Fibroblast of villous mesenchyme (primary cell): Measurements from ENCODE around the gene ING4. TPM values are rescaled to one million over a fixed set of nuclear protein-coding genes. Genes with fewer than 3 reads are reported as not detected.
A peak's percentile ranks its signal among the peaks of the same experiment; 100 is the strongest.

Source experiments
- DNase-seq: peaks from one replicate; pipeline ENCODE4 v3.0.0-alpha.2; 2010; ENCODE audit warnings: low read depth
- H3K4me3 ChIP-seq: 2 replicates; pipeline ENCODE4 v1.5.1; 2011; ENCODE audit warnings: low read depth, mild to moderate bottlenecking, low read length
- total RNA-seq: library from RNA; depleted of rRNA; stranded (reverse); fragments of >200 nt; gene quantifications from 2 replicates; pipeline ENCODE4 v1.2.3, GENCODE V29; 2012
- TF ChIP-seq, protein P1 (sequence below): IDR thresholded peaks from 2 replicates; pipeline ENCODE4 v1.5.1; 2012; ENCODE audit warnings: low read depth, mild to moderate bottlenecking, low read length; ENCODE audit not compliant: insufficient read depth

The ING4 gene
- total RNA-seq, 1 donor: 25.5 TPM

DNA sequence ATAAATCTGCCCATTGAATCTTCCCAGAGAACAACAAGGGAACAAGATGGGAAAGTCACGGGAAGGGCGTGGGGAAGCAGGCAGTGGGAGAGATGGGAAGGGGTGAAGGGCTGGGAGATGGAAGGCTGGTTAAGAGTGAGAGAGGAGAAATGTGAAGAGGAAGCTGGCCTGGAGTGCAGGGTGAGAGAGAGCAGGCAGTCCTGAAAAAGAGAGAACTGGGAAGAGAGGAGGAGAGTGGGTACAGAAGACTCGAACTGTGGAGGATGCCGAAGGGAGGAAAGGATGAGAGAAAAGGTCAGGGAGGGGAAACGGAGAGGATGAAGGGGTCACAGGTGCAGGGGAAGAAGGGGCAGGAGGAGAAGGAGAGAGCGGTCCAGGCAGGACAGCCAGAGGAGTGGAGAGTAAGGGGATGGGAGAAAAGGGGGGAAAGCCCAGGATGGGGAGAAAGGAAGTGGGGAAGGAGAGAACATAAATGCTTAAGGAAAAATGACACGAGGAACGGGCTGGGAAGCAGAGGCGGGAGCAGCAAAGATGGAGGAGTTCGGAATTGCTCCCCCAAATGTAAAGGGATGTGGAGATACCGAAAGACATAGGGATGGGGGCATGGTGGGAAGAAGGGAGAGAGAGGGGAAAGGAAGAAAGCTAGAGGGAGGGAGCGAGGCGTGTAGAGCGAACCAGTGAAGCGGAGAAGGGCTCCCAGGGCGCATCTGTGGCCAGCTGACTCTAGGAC lies 36.5 kb upstream of the ING4 start:
- DNase-seq: no peak
- TF ChIP-seq, protein P1, sequence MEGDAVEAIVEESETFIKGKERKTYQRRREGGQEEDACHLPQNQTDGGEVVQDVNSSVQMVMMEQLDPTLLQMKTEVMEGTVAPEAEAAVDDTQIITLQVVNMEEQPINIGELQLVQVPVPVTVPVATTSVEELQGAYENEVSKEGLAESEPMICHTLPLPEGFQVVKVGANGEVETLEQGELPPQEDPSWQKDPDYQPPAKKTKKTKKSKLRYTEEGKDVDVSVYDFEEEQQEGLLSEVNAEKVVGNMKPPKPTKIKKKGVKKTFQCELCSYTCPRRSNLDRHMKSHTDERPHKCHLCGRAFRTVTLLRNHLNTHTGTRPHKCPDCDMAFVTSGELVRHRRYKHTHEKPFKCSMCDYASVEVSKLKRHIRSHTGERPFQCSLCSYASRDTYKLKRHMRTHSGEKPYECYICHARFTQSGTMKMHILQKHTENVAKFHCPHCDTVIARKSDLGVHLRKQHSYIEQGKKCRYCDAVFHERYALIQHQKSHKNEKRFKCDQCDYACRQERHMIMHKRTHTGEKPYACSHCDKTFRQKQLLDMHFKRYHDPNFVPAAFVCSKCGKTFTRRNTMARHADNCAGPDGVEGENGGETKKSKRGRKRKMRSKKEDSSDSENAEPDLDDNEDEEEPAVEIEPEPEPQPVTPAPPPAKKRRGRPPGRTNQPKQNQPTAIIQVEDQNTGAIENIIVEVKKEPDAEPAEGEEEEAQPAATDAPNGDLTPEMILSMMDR: no peak
- H3K4me3 ChIP-seq: peak overlapping the region; percentile 56

DNA sequence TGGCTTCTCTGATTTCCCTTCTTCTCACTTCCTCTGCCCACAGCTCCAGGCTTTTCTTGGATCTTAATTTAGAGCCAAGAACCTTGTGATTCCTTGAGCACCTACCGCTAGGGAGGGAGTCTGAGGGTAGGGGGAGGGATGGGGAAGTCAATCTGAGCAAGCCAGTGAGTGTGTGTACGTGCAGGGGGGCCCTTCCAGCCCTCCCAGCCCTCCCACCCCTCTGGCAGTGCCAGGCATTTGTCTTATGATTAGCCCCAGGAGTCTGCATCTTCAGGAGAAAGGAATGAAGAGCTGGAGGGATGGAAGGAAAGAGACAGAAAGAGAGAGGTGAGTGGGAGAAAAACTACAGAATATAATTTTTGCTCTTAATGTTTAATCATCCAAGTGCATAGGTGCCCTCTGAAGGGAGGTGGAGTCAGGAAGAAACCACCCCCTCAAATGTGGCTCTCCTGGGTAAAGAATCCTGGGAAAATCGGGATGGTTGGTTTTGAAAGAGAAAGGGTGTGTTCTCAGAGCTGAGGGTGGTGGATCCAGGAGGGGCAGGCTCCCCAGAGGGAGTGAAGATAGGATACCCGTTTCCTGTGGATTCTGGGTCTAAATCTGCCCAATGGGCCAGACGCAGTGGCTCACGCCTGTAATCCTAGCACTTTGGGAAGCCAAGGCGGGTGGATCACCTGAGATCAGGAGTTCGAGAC lies 35.6 kb upstream of the ING4 start:
- TF ChIP-seq, protein P1: no peak
- H3K4me3 ChIP-seq: no peak overlapping the region
- DNase-seq: no peak

DNA sequence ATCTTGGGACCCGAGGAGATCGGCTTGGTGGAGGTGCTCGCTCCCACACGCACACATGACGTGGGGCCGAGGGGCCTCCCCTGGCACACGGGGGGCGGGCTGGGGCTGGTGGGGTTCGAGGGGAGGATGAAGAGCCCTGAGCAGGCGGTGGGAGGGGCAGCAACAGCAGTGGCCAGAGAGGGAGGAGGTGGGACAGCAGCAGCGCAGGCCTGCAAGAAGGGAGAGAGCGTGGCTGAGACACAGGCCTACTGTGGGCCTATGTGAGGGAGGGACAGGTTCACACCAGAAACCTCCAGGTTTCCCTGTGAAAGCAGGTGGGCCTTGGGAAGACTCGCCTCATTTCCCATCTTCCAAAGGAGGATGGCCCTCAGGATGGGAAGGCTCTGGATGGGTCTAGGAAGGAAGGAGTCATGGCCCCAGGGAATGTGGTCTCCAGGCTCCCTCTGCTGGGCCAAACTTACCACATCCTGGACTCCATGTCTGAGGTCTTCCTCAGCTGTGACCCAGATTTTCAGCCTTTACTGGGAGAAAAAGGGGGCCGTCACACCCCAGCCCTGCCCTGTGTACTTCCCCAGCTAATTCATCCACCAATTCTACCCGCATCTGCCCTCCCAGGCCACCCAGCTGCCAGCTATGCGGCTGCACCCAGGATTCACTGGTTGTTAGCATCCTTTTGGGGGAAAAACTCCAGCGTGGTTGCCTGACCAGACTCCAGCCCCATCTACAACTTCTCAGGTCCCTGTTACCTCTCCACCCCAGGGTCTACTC lies 34.8 kb upstream of the ING4 start:
- H3K4me3 ChIP-seq: no peak overlapping the region
- TF ChIP-seq, protein P1: peak; percentile 68
- DNase-seq: peak; percentile 59

DNA sequence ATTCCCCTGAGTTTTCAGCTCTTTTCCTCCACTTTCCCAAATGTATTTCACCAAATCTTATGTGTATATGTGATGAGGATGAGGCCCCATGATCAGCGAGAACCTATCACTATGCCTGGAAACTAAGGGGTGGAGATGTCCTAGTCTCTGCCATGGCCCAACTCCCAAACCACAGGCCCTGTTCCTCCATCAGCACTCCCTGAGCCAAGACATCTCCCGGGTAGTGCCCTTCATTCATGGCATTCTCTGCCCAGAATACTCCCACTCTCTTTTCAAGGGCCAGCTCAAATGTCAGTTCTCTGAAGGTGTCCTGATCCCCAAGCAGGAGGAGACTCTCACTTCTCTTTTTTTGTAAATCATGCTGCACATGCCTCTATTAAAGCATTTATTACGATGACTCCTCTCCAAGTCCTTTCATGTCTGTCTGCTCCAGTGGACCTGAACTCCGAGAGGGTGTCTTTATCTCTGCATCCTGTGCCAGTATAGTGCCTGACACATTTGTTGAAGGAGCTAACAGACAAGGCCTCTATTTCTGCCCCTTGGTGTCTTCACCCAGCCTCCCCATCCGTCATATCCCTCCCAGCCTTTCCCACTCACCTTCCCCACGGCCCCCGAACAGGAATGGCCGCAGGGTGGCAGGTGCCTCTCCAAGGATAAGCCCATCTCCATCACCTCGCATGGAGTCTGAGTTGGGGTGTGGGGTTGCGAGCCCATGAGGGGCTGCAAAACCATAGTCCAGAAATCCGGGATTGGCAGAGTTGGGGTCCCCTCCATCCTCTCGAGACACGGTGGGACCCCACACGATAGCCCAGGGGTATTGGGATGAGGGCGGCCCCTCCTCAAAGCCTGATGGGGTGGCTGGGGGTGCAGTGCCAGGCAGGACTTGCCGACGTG lies 34.0 kb upstream of the ING4 start:
- TF ChIP-seq, protein P1: no peak
- DNase-seq: no peak
- no peak overlapping the region for H3K4me3 ChIP-seq

DNA sequence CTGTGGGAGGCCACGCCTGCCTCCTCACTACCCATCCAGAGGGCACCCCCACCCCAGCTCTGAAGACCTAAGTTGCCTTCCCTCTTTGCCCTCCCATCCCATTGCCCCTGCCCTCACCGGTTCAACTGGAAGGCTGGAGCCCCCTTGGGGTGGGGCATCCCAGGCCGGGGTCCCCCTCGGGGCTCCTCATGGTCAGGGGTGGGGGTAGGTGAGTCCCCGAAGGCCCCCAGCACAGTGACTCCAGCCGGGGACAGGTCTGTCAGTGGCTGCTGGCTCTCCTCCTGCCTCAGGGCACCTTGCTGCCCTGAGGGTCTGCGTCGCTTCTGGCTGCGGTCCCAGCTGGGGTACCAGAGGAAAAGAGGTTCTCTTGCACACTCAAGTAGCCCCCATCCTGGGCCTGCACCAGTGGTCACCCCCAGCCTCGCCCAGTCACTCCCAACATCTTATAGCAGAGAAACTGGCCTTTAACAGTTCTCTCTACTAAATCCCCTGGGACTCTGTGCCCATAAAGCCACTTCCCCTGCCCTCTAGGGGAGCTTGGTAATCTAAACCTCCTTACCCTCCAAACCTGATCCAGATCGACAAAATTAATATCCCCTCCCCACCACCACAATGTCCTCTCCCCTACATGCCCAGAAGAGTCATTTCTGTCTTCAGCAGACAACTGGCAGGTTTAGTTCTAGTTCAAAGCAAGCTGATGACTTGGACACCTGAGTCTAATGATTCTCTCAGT lies 32.6 kb upstream of the ING4 start:
- DNase-seq: no peak
- H3K4me3 ChIP-seq: no peak overlapping the region
- TF ChIP-seq, protein P1: no peak
